DMS53 (cell line): ENCODE data around the gene KCNC4.

Experiments
- DNase-seq: peaks from one replicate; lab custom pipeline; 2025; lab: John Stamatoyannopoulos, UW

KCNC4 gene

DNA sequence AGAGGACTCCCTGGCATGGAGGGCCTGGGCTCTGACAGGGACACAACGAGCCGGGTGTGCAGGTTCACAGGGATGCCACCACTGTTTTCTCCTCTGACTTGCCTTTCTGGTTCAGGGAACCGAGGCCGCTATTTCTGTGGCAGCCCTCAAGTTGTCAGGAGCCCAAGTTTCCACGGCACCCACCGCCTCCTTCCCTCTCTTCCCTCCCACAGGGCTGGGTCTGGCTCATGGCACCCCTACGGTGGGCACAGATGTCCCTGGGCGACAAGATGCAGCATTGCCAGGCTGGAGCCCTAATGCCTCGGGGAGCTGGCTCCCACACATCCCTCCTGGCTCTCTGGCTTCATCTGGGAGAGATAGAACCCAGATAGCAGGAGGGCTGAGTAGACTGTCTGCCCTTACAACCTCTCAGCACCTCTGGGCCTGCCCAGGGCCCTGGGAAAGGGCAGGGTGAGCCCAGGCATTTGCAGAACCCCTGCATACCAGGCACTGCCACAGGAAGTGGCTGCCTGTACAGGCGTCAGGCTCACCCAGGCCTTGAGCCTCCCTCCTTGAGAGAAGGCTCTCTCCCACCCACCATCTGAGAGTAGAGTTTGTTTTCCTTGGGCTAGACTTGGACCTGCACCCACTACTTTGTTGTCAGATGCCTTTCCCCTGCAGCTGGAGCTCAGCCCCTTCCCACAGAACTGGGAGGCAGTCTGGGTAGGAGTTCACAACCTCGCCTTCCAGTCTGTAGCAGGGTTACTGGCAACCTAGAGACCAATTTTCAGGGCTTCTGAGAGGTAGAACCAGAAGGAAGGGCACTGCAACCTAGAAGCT lies 20.5 kb downstream of the KCNC4 start:
- no peak for DNase-seq

GRCh38 chr1:110233861-110234260 lies 23.7 kb downstream of the KCNC4 start:
- DNase-seq = no peak

DNA sequence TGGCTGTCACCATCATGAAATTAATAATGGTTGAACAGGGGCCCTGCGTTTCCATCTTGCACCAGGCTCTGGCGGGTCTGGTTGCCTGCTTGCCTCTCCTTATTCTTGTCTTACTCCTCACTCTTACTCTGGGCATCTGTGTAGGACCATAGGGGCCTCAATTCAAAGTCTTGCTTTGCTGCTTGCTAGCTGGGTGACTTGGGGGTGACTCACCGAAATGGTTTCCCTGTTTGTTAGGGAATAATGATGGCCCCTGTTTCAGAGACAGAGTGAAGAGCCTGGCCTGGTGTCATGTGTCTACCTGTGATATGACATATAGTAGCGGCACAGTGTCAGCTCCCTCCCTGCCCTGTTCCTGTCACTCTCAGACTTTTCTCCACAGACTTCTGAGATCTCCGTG lies 24.6 kb downstream of the KCNC4 start:
- no peak for DNase-seq

- no peak for DNase-seq
Observed at GRCh38 chr1:110235181-110235833, 25.2 kb downstream of the KCNC4 start.

DNA sequence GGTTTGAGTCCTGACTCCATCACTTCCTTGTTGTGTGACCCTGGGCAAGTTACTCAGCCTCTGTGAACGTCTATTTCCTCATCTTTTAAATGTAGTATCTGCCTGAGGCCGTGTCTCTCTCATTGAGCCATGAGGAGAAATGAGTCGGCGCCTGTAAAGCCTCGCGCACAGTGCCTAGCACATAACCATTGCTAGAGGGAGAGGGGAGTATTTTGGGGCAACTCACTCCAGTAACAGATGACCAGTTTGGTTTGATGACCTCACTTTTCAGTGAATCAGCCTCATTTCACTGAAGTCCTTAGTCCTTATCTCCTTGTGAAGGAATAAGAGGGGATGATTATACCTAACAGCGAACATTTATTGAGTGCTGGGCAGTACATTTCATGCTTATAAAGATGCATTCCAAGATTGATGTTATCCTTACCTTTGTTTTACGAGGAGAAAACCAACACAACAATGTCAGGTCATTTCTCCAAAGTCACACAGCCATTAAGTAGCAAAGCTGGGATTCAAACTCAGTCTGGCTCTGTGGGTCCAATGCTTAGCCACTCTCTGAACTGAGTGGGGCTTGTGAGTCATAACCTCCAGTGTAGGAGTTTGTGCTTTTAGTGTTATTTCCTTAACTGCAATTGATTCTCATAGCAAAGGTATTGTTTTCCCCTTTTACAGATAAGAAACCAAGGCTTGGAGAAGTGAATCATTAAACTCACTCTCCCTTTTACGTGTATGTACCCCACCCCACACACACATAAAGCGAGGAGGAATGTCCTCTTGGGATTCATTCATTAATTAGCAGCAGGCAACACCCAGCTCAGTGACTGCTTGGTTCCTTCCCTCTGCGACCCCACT lies 25.9 kb downstream of the KCNC4 start:
- peak; percentile 29 for DNase-seq

DNA sequence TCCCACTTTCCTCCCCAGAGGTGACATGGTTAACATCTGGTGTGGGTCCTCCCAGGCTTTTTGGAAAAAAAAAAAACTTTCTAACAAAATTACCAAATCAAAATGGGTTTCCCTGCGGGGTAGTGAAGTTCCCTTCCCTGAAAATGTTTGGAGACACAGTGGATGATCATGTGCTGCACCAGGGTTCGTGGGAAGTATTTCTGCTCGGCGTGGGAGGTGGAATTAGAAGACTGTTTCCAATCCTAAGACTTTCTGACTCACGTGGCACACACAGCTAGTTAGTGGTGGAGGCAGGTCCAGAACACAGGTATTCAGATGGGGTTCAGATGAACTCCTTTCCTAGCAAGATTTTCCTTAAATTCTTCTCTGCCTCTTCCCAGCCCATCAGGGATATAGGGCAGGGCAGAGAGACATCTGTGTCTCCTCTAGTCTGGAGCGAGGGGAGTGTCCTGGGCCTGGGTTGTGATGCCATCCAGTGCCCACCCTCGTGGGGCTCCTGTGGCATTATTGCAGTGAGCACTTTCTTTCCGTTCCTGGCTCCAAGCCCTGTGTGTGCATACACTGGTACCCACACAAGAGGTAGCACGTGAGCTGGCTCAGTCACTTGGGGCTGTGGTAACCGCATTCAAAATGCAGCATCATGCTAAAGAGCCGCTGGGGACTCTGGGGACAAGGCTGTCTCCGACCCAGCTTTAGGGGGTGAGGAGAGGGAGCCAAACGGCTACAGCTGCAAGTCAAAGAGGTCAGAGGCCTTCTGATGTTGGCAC lies 27.5 kb downstream of the KCNC4 start:
- DNase-seq = no peak

DNA sequence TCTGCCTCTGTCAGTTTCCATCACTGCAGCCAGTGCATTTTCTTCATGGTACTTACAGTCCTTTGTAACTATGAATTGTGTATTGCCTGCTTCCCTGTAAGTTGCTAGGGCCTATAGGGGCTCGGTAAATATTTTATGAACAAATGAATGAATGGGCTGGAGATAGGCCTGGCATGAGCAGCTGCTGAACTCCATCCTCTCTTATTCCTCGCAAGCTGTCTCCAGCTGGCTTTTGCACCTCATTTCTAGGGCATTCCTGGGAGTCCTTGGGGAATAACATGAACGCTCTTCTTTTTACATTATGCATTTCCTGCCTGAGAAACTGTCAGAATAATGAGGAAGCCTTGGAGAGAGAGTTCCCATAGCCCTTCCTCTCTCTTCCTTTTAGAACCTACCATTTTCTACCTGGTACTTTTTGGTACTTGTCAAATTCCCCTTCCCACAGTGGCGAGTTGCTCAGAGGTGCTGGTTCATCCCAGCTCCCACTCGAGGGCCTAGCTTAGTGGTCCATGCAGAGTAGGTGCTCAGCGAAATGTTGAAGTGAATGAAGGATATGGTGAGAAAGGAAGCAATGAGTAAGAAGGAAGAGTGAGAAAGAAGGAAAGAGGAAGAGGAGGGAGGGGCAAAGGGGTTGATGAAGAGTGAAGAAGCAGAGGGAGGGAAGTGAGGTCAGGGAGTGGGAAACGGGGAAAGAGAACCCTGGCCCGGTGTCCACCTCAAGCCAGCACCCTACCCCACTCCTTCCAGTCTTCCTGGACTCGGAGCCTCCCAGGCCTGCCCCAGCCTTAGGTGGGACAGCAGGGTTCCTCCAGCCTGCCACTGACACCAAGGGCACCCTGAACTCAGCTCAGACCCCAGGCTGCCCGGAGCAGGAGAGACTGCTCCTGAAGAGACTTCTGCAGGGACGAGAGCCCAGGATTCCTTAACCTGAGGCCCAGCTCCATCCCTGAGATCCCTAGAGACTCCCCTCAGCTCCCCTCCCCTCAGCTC lies 29.6 kb downstream of the KCNC4 start:
- no peak for DNase-seq

- peak; percentile 84 for DNase-seq
Observed at GRCh38 chr1:110240476-110241210, 30.5 kb downstream of the KCNC4 start.

GRCh38 chr1:110241516-110241915 lies 31.4 kb downstream of the KCNC4 start:
- no peak for DNase-seq

- no peak for DNase-seq
Observed at GRCh38 chr1:110242062-110242461, 31.9 kb downstream of the KCNC4 start.

DNA sequence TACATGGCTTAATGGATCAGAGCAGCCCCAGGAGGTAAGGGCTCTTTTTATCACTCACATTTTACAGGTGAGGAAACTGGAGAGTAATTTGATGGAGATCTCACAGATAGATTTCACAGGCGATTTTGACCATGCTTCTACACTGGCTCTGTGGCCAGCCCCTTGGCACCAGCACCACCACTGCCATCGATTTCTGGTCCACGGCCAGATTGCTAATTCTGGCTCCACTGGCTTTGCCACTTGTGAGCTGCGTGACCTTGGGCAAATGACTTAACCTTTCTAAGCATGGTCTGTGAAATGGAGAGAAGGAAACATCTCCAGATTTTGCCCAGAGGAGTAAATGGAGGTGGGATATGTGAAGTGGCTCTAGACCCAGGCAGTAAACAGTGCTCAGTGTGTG lies 32.6 kb downstream of the KCNC4 start:
- no peak for DNase-seq

GRCh38 chr1:110243146-110243545 lies 33.0 kb downstream of the KCNC4 start:
- peak; percentile 68 for DNase-seq

GRCh38 chr1:110243574-110243973 lies 33.5 kb downstream of the KCNC4 start:
- peak; percentile 63 for DNase-seq

DNA sequence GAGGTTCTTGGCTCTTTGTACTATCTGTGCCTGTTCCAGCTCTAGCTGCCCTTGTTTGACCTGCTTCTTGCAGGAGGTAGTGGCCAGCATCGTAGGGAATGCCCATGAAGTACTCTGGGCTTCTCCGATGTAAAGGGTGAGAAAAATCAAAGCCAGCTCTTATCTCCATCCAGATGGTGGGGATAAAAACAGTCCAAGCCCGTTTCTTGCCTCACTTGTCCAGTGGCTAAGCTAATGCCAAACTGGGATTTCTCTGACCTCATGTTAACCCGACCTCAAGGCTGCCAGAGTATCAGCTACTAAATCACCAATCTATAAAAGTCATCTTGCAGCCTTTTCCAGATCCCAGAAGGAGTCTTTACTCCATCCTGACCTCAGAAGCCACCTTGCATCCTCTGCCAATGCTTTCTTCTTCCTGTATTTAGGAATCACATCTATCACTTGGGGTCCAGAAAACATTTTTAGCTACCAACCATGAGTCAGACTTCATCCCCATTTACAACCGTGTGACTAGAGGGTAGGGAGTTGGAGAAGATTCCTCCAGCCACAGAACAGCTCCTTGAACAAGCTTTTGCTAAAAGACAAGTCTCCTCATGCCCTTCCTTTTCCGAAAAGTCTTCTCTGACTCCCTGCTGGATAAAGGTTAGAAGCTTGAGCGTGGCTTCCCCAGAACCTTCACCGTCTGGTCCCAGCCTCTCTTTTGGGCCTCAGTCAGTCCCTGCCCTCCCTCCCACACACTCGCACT lies 35.9 kb downstream of the KCNC4 start:
- no peak for DNase-seq

DNA sequence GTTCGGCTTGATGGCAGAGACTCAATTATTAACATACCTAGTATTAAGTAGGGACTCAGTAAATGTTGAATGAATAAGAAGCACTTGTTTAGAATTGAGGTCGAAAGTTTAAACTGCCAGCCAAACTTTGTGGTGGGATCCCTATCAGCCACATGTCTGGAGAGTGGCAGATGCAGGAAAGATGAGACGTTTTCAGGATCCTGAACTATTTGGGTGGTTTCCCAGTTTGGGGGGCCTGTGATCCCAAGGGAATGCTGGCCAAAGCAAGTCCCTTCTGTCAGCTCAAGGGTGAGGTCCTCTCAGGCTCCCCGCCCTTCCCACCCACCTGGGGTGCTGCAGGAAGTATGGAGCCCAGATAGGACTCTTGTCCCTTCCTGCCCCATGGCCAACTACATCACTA lies 38.6 kb downstream of the KCNC4 start:
- DNase-seq = no peak

GRCh38 chr1:110249256-110249655 lies 39.1 kb downstream of the KCNC4 start:
- no peak for DNase-seq

- no peak for DNase-seq
Observed at GRCh38 chr1:110250008-110250407, 39.9 kb downstream of the KCNC4 start.

DNA sequence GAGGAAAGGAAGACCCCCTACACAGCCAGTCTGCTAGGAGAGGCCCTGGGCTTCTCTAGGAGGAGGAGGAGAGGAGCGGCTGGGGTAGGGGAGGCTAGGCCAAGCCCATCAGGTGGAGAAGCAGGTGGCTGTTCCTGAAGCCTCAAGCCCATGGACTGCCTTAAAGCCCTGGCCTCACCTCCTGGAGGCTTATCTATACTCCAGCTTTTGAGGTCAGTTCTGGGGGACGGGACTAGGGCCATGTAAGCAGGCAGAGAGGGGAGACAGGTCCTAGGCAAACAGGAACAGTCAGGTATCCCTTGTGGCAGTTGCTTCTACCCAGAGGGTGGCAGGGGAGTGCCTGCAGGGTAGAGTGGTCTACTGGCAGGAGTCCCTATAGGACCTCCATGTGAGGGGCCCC lies 40.6 kb downstream of the KCNC4 start:
- no peak for DNase-seq

- DNase-seq = no peak
Observed at GRCh38 chr1:110253213-110253612, 43.1 kb downstream of the KCNC4 start.
